GM12801 (cell line): ENCODE measurements around the gene PALLD.

Source experiments
- CTCF ChIP-seq: IDR thresholded peaks from one replicate; pipeline ENCODE4 v1.5.1; 2011; ENCODE audit warnings: control low read depth; ENCODE audit not compliant: insufficient read length; ENCODE audit errors: extremely low read depth

PALLD gene

DNA sequence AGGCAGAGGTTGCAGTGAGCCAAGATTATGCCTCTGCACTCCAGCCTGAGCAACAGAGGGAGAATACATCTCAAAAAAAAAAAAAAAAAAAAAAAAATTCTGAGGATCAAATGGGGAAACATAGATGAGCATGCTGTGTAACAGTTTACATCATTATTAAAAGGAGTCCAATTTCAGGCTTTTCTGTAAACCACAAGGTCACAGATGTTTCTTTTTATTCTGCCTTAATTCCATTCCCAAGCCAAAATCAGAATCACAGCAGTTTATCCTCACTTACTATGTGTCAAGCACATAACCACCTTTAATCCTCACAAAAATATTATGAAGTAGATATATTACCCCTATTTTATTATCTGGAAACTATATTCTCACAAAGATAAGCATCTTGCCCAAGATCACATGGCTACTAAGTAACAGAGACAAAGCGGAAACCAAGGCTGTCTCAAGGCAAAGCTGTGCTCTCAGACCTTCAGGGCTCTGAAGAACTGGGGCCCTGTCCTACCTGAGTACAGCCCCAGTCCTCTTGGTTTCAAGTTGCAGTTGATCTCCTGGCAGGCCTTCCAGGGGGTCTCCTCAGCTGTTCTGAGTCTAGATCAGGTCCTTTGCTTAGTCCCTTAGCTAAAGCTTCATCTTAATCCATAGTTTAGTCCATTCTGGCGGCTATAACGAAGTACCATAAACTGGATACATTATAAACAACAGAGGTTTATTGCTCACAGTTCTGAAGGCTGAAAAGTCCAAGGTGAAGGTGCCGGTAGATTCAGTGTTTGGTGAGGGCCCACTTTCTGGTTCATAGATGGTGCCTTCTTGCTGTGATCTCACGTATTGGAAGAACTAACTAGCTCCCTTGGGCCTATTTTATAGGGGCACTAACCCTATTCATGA, 141.3 kb downstream of the PALLD start:
- no peak for TF ChIP-seq CTCF

GRCh38 chr4:168639914-168640313, 143.1 kb downstream of the PALLD start:
- no peak for TF ChIP-seq CTCF

GRCh38 chr4:168641811-168642140, 144.9 kb downstream of the PALLD start:
- TF ChIP-seq CTCF = no peak

DNA sequence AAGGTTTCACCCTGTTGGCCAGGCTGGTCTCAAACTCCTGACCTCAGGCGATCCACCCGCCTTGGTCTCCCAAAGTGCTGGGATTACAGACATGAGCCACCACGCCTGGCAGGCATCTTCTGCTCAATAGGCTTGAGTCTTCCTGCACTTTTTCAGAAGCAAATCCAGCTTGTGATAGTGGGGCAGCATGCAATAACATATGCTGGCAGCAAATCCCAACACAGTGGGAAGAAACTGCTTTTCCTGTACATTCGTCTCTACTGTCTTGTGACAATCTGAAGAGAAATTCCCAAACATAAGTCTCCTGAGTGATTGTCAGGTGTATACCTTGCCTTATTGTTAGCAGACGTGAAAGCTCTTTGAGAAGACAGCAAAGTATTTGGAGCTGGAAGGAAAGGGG, 145.7 kb downstream of the PALLD start:
- TF ChIP-seq CTCF = no peak

GRCh38 chr4:168643111-168643795, 146.4 kb downstream of the PALLD start:
- TF ChIP-seq CTCF = no peak

DNA sequence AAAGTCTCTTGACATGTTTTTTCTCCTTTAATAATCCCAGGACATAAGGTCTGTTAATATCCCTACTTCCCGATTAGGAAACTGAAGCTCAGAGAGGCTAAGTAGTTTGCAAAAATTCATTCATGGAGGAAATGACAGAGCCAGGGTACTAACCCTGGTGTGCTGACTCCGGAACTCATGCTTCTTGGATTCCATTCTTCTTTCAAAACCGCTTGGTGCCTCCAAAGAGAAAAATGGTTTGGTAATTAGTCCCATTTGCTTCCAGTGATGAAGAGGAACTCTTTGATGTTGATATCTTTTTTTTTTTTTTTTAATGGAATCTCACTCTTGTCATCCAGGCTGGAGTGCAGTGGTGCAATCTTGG, 146.9 kb downstream of the PALLD start:
- TF ChIP-seq CTCF = no peak

GRCh38 chr4:168646001-168646768, 149.3 kb downstream of the PALLD start:
- no peak for TF ChIP-seq CTCF
